ENCODE measurements around the gene DYSF.

The DYSF gene

GRCh38 chr2:71578767-71579342 lies 125.5 kb downstream of the DYSF start:
- no peak for DNase-seq

GRCh38 chr2:71581026-71581425 lies 127.7 kb downstream of the DYSF start:
- no peak for DNase-seq

- no peak for DNase-seq
Observed at GRCh38 chr2:71583876-71584275, 130.5 kb downstream of the DYSF start.

- no peak for DNase-seq
Observed at GRCh38 chr2:71586471-71586870, 133.1 kb downstream of the DYSF start.

- no peak for DNase-seq
Observed at GRCh38 chr2:71587509-71588073, 134.2 kb downstream of the DYSF start.

GRCh38 chr2:71588497-71589170 lies 135.3 kb downstream of the DYSF start:
- no peak for DNase-seq

GRCh38 chr2:71589763-71590162 lies 136.4 kb downstream of the DYSF start:
- DNase-seq = no peak

- DNase-seq = no peak
Observed at GRCh38 chr2:71591044-71591443, 137.7 kb downstream of the DYSF start.

GRCh38 chr2:71592181-71592711 lies 138.9 kb downstream of the DYSF start:
- DNase-seq = no peak

- DNase-seq = no peak
Observed at GRCh38 chr2:71595569-71595968, 142.2 kb downstream of the DYSF start.

- DNase-seq = no peak
Observed at GRCh38 chr2:71596011-71596410, 142.7 kb downstream of the DYSF start.

- DNase-seq = no peak
Observed at GRCh38 chr2:71597756-71598155, 144.4 kb downstream of the DYSF start.

- no peak for DNase-seq
Observed at GRCh38 chr2:71598526-71598925, 145.2 kb downstream of the DYSF start.

- DNase-seq = no peak
Observed at GRCh38 chr2:71599038-71599437, 145.7 kb downstream of the DYSF start.

GRCh38 chr2:71599646-71600236 lies 146.4 kb downstream of the DYSF start:
- DNase-seq = no peak

GRCh38 chr2:71600555-71600954 lies 147.2 kb downstream of the DYSF start:
- no peak for DNase-seq

GRCh38 chr2:71601136-71602114 lies 148.1 kb downstream of the DYSF start:
- DNase-seq = no peak

GRCh38 chr2:71602115-71602495 lies 148.7 kb downstream of the DYSF start:
- DNase-seq = no peak

GRCh38 chr2:71602581-71602980 lies 149.2 kb downstream of the DYSF start:
- DNase-seq = no peak

GRCh38 chr2:71603311-71603811 lies 150.0 kb downstream of the DYSF start:
- no peak for DNase-seq

GRCh38 chr2:71603851-71604725 lies 150.7 kb downstream of the DYSF start:
- DNase-seq = no peak

GRCh38 chr2:71604726-71605120 lies 151.4 kb downstream of the DYSF start:
- DNase-seq = no peak
